ENCODE measurements around the gene C16orf96.
A peak's percentile ranks its signal among the peaks of the same experiment; 100 is the strongest.

Gene C16orf96

GRCh38 chr16:4618645-4619418, 62.7 kb downstream of the C16orf96 start:
- no peak for DNase-seq (ENCODE audit: low spot score)

- DNase-seq (ENCODE audit: low spot score): no peak
These were observed 67.5 kb downstream of the C16orf96 start for GRCh38 chr16:4623593-4623992.

DNA sequence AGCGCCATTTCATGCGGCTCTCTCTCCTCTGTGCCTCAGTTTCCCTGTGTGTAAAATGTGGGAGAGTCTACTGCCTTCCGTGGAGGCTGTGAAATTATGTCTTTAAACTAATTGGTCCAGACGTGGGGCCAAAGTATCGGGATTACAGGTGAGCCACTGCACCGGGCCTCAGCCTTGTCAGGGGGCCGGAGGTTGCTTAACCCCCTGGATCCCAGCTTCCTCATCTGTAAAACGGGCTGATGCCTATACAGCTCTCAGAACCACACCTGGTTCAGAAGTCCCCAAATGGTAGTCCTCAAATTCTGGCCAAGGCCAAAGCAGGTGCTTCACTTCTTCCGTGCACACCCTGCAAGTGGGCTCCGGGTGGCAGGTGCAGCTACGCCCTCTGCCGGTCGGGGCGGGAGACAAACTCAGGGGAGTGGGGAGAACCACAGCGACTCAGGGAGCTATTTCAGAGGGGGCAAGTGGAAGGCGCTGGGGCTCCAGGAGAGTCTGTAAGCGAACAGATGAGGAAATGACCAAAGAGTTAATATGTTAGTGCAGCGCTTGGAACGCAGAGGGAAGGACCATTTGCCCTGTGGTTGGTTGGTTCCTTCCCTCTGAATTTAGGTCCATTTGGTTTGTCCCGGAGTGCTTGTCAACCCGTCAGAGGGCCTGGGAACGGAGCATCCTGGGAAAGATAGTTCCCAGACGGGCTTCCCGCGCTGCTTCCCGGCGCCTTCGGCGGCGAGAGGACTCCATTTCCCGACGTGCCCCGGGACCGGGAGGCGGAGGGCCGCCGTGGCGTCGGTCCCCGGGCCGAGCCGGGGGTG, 68.1 kb downstream of the C16orf96 start, which contains the start of gene MGRN1:
MGRN1 (plus strand) TSS at position 812 of the 812 bp plus-strand sequence. CDS start 135 bp downstream, outside the sequence.
- peak; percentile 98 for DNase-seq (ENCODE audit: low spot score)

DNA sequence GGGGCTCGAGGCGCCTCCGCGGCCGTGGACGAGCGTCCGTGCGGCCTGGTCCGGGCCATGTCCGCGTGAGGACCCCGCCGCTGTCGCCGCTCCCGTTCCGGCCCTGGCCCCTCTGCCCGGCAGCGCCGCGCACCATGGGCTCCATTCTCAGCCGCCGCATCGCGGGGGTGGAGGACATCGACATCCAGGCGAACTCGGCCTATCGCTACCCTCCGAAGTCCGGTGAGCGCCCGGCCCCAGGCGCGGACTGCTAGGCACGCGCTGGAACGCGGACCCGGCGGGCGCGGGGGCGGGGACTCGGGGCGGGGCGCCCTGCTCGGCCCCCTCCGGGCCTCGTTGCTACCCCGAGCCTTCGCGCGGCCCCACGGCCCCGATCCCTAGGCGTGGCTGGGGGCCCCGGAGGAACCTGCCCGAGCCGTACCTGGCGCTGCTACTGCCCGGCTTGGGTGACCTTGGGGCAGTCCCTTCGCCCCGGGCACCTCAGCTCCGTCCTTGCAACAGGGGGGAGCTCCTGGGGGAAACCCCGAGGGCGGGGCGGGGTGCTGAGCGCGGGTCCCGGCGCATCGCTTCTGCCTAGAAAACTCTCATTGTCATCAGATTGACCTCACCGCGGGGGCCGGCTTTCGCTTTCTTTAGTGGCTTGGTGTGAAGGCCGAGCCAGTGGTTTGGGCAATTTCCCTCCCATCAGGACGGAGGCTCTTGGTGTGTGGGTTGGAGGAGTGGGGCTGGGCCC, 68.9 kb downstream of the C16orf96 start:
- no peak for DNase-seq (ENCODE audit: low spot score)

- DNase-seq (ENCODE audit: low spot score): no peak
These were observed 69.5 kb downstream of the C16orf96 start for GRCh38 chr16:4625560-4626159.

DNA sequence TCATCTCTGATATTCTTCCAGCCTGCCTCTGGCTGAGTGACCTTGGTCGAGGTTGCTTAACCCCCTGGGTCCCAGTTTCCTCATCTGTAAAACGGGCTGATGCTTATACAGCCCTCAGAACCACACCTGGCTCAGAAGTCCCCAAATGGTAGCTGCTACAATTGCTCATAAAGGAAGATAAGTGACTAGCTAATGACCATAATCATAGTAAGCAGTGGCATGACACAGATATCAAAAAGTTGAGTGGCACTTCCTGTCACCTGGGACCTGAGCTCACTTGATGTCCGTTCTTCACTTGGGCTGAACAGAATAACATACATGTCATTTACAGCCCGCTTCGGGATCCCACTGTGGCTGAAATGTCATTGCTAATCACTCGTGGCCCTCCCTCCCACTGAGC, 70.3 kb downstream of the C16orf96 start:
- no peak for DNase-seq (ENCODE audit: low spot score)

- DNase-seq (ENCODE audit: low spot score): no peak
These were observed 72.1 kb downstream of the C16orf96 start for GRCh38 chr16:4628283-4628682.

DNA sequence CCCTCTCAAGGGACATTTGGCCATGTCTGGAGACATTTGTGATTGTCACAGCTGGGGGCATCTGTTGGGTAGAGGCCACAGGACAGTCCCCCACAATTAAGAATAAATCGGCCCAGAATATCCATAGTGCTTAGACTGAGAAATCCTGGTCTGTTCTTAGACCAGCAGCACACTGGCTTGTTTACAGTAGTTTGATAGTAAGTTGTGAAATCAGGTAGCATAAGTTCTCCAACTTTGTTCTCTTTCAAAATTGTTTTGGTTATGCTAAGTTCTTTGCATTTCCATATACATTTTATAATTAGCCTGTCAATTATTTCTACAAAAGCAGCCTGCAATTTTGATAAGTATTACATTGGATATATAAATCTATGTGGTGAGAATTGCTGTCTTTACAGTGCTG, 75.3 kb downstream of the C16orf96 start:
- no peak for DNase-seq (ENCODE audit: low spot score)

DNA sequence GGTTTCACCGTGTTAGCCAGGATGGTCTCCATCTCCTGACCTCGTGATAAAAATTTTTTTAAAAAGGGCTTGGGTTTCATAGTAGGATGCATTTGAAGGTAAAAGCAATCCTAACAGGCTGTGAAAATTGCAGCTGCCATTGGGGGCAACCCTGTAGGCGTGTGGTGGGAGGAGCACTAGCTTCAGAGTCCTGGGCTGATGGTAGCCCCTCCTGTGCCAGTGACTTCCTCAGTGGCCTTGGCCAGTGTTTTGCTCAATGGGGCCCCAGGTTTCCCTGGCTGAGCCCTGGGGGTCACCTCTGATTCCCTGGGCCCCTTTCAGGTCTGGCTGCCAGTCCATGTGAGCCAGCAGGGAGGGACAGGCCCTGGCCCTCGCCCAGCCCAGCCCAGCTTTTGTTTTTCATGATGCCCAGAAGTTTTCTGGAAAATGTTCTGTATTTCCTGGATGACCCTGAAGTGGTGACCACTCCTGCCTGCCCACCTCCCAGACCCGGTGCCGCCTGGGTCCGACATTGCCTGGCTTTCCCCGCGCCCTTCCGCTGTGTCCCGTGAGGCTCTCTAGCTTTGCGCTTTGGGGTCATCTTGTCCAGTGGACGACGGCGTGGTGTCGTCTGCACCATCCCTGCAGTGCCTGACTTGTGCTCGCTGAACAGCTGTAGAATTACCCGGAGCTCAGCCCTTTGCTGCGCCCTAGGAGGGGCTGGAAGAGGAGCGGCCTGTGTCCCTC, 77.9 kb downstream of the C16orf96 start:
- DNase-seq (ENCODE audit: low spot score): no peak

- no peak for DNase-seq (ENCODE audit: low spot score)
These were observed 78.6 kb downstream of the C16orf96 start for GRCh38 chr16:4634768-4635167.

- no peak for DNase-seq (ENCODE audit: low spot score)
These were observed 80.1 kb downstream of the C16orf96 start for GRCh38 chr16:4636196-4636595.

DNA sequence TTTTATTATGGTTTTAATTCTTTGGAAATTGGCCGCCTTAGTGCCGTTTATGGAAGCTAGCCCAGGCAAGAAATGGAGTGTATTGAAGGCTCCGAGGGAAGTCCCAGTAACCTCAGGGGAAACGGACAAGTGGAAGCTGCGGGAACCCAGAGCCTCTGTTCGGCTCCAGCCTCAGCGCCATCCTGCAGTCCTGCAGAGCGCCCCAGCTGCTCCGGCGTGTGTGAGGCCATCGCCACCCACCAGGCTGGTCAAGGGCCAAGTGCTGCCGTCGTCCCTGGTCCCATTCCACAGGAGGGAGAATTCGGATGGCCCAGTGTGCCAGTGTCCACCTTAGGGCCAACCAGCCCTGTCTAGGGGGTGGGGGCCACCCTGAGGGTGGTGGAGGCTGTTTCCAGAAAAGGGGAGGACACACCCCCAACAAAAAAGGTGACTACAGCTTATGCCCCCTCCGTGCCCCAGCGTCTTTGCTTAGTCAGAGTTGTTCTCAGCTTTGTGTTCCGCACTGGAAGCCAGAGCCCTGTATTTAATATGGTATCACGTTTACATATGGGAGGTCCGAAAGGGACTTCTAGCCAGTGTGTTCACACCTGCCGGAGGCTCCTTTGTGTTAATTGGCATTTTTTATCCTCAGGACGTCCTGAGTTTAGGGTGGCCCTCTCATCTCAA, 81.5 kb downstream of the C16orf96 start:
- DNase-seq (ENCODE audit: low spot score): peak; percentile 38

GRCh38 chr16:4639899-4640509, 83.9 kb downstream of the C16orf96 start:
- no peak for DNase-seq (ENCODE audit: low spot score)

- no peak for DNase-seq (ENCODE audit: low spot score)
These were observed 84.6 kb downstream of the C16orf96 start for GRCh38 chr16:4640572-4641305.

GRCh38 chr16:4641306-4641687, 85.2 kb downstream of the C16orf96 start:
- DNase-seq (ENCODE audit: low spot score): no peak

GRCh38 chr16:4641895-4642294, 85.8 kb downstream of the C16orf96 start:
- DNase-seq (ENCODE audit: low spot score): no peak

DNA sequence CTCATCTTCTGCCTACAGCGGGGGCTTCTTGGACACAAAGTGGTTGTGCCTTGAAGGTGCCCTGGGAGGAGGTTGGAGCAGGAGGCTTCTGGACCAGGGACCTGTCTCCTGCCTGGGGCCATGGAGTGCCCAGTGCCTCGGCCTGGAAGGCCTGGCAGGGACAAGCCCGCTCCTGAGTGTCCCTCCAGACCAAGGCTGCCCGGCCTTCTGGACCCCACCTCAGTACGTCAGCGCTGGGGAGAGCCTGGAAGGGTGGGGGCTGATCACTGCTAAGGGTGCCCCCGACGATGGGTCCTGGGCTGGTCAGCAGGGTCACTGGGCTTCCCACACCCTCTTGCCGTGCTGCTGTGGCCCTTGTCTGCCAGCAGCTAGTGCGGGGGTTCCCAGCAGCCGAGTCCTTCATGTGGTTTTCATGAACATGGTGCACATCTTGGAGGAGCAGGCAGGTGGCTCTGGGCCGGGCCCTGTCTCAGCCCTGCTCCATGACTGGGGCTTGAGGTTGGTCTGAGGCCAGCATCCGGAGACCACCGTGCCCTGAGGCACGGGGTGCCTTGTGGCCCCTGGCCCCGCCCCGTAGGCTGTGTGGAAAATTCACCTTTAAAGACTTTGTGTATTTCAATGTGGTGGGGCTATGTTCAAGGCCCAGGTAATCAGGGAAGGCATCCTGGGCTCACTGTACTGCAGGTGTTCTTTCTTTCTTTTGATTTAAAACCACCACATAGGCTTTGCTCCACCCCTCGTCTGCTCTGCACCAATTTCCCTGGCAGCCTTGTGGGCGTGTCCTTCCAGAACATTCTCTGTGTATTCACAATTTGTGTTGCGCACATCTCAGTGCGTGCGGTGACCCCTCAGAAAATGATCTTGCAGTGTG, 90.9 kb downstream of the C16orf96 start:
- DNase-seq (ENCODE audit: low spot score): no peak

GRCh38 chr16:4647644-4647980, 91.5 kb downstream of the C16orf96 start:
- DNase-seq (ENCODE audit: low spot score): no peak

DNA sequence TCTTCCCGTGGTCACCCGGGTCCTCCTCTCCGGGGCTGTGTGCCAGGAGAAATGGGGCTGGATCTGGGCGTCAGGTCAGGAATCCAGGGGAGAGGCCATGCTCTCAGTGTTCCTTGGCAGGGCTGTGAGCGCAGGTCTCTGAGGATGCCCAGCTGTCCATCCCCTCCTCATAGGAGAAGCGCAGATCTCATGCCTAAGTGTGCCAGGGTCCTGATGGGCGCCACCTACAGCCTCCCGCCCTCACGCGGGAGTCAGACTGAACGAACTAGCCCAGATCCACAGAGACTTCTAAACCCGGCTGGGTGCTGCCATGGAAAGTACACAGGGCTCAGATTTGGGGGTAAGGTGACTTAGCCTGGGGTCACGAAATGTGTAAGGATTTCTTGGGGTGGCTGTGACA, 92.8 kb downstream of the C16orf96 start:
- no peak for DNase-seq (ENCODE audit: low spot score)
